ENCODE measurements around the gene TNS4.

TNS4 gene

DNA sequence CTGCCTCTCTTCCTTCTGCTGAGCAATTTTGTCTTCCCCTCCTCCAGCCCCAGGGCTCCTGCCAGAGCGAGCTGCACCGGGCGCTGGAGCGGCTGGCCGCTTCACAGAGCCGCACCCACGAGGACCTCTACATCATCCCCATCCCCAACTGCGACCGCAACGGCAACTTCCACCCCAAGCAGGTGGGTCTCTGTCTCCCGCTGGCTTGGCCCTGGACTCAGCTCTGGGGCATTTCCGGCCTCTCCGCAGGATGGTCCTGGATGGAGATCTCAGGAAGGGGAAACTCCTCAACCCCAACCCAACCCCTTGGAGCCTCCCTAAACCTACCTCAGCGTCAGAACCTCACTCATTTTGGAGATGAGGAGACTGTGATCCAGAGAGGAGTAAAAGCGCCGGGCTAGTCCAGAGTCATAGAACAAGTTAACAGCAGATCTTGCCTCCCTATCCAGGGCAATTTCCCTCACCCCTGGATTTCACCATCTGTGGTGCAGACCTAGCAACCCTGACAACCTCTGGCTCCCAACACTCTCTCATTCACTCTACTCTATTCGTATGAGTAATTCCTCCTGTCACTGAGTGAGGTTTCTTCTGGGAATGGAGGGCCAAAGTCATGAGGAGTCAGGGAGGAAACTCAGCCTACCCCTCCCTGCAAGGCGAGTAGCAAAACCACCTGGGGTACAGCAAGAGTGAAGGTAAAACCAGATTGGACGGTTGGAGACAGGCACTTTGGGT is 47.4 kb downstream of the TNS4 start:
- DNase-seq: no peak

GRCh38 chr17:40452921-40453378 is 48.5 kb downstream of the TNS4 start:
- DNase-seq: no peak

DNA sequence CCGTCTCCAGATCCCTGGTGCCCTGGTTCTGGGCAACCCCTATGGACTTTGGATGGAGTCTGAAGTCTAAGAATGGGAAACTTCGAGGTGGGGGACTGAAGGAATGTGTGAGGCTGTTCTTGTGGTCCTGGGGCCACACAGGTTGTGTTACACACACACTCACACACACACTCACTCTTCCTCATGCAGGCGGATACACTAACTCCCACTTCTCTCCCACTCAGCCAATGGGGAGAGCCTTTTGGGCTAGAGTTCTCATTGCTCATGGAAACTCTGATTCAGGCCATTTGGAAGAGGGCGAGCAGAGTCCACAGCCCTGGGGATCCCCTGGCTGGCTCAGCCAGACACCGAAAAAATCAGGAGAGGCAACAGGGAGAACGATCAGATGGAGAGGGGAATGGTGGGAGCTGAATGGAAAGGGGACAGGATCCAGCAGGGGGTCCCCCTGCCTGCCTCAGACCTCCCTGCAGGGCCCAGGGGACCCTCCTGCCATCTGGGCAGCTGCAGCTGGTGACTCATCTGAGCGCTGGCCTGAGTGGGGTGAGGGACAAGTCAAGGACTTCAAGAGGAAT is 49.1 kb downstream of the TNS4 start:
- no peak for DNase-seq

- DNase-seq: no peak
These were observed 50.0 kb downstream of the TNS4 start for GRCh38 chr17:40451420-40451819.

GRCh38 chr17:40450175-40450574 is 51.2 kb downstream of the TNS4 start:
- DNase-seq: peak; percentile 53

DNA sequence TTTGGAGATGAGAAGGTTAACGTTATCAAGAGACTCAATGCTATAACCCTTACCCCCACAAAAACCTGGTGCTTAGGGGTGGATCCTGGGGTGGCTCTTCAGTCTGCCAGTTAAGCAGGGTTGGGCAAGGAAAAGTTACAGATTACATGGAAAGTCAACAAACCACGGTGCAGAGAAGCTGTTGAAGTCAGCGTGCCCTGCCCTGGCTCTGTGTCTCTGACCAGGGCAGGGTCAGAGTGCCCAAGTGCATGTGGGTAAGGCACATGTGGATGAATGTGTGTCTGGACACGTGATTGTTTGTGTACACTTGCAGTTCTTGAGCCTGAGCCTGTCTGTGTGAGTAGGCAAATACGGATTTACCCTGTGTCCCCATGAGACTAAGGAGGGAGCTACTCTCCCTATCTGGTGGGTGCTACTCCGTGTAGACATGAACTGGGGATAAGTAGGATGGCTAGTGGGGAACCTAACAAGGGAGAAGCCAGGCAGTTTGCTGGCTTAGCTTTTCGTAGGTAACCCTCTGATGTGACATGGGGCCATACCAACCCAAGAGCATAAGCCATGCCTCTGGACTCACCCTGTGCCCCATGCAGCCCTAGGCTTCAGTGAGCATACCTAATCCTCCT is 52.7 kb downstream of the TNS4 start:
- DNase-seq: no peak

DNA sequence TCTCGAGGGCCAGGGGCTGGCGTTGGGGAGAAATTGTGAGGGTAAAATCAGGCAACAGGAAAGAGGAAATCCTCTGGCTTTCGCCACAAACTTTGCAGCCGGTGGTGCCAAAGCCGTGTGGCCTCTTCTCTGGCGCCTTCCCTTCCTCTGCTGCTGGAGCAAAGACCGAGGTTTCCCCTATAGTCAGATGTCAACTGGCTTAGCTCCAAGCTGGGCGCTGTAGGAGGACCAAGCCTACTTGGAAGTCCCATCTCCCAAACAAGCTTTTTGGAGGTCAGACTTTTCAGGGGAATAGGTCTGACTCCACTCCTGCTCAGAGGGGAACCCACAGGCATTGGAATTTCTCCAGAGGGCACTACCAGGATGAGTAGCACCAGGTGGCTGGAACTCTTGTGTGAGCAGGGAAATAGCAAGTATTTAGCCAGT is 53.2 kb downstream of the TNS4 start:
- DNase-seq: no peak

- no peak for DNase-seq
These were observed 53.6 kb downstream of the TNS4 start for GRCh38 chr17:40447806-40448205.

GRCh38 chr17:40447148-40447644 is 54.2 kb downstream of the TNS4 start:
- no peak for DNase-seq

- DNase-seq: no peak
These were observed 55.5 kb downstream of the TNS4 start for GRCh38 chr17:40445751-40446468.

GRCh38 chr17:40443988-40444899 is 57.2 kb downstream of the TNS4 start:
- no peak for DNase-seq

- peak; percentile 69 for DNase-seq
These were observed 58.0 kb downstream of the TNS4 start, which contains the start of gene IGFBP4 for GRCh38 chr17:40443196-40443987. Gene IGFBP4, plus strand, starts transcription at chr17:40443450. Its CDS starts 286 bp downstream, at chr17:40443736.

DNA sequence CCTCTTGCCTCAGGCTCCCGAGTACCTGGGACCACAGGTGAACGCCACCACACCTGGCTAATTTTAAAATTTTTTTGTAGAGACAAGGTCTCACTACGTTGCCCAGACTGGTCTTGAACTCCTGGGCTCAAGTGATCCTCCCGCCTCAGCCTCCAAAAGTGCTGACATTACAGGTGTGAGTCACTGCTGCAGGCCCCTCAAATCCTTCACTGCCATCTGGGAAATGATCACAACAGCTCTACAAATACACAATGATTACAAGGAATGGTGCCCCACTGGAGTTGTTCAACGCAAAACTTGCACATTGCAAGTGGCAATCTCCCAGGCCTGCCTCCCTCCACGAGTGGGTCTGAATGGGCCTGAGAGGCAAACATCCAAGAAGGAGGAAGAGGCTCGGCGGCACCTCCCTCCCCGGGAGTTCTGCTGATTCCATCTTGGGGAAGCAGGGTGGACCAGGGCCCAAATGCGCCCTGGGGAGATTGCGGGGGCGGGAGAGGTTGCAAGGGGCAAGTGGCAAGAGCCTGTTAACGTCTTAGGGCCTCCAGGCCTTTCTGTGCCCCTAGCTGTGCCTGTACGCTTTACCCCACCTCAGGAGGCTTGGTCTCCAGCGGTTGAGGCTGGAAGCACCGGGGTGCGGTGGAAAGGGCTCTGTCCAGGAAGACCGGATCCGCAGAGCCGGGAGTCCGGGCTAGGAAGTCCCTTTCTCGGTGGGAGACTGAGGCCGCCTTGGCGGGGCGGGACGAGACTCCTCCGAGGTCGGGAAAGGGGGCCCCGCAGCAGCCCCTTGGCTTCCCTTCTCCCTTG is 58.8 kb downstream of the TNS4 start:
- DNase-seq: no peak

DNA sequence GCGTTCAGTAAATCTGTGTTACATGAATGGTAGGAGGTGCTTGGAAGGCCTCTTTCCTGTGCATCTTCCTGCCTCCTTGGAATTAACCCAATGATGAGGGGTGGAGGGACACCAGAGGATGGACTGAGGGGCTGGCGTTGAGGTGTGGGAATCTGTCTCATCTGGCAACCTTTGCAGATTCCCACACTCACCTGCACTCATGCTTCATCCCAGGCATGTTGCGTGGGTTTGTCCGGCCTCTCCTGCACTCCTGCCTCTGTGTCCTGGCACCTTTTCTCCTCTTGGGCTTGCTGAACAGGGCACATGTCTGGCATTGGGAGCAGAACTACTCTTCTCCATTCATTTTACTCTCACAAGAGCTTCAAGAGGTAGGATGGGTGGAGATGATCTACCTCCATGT is 61.3 kb downstream of the TNS4 start:
- DNase-seq: no peak

GRCh38 chr17:40437095-40437732 is 64.2 kb downstream of the TNS4 start:
- DNase-seq: no peak

GRCh38 chr17:40436636-40437035 is 64.8 kb downstream of the TNS4 start:
- DNase-seq: no peak

- DNase-seq: no peak
These were observed 67.6 kb downstream of the TNS4 start for GRCh38 chr17:40433551-40434415.

DNA sequence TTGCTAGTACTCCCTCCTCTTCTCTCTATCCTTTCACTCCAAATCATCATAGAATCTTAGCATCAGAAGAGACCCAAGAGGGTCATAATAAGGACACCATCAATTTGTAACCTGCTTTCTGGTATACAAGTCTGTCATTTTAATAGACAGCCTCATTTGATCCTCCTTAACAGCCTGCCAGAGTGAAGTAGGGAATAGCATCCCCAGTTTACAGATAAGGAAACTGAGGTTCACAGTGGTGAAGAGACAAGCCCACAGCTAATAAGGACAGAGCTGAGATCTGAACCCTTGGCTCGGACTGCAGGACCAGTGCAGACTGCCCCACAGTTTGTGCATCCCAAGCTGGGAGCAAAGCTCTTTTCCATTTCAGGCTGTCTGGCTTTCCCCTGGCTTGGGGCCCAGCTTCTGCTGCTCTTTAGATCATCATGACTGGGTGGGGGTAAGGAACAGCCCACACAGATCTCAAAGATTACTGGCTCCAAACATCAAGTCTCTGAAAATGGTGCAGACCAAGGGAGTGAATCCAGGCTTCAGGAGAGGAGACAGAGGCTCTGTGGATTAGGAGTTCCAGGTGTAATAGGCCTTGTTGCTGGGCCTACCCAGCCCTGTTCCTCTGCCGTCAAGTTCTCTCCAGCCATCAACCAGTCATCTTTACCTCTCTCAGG is 68.4 kb downstream of the TNS4 start:
- no peak for DNase-seq

Data from CD4-positive, alpha-beta T cell treated with Interleukin-17A for 1 hour (primary cell).